ENCODE data around the gene HOOK1.
A peak's percentile ranks its signal among the peaks of the same experiment; 100 is the strongest.

Gene HOOK1

DNA sequence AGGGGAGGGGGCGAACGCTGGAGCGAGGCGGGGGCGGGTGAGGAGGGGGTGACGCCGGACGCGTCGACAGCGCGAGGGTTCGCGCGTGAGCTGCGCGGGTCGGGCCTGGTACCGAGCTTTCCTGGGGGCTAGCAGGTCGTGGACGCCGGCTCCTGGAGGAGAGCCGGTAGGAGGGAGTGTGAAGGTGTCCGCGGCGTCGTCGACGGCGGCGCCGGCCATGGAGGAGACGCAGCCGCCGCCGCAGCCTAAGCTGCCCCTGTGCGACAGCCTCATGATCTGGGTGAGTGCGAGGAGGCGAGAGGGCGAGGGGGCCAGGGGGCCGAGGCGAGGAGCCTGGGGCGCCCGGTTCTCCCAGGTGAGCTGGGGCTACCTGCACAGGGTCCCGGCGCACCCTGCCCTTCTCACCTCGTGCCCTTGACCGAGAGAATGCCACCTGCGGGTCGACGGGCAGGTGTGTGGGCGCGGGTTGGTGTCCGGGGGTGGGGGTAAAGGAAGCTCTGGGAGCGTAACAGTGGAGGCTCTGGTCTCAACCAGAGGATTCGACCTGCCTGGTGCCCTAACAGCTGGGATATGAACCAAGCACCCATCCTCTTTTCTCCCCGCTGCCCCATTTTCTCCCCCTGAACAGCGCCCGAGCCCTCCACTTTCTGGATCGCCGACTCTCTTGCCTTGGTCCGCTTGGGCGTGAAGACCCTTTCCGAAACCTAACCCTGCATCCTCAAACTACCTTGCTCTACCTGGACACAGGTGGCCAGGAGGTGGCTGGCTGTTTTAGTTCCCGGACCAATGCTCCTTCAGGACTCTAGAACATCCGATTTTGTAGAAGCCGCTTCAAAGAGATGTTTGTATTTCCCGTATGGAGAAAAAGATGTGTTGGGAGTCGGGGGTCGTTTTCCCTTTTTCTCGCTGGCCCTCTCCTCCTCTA lies at the start of gene HOOK1:
Gene HOOK1, plus strand, starts transcription at position 49 of the 925 bp plus-strand sequence. Its CDS starts 169 bp downstream, at position 218.
- DNase-seq = no peak

DNA sequence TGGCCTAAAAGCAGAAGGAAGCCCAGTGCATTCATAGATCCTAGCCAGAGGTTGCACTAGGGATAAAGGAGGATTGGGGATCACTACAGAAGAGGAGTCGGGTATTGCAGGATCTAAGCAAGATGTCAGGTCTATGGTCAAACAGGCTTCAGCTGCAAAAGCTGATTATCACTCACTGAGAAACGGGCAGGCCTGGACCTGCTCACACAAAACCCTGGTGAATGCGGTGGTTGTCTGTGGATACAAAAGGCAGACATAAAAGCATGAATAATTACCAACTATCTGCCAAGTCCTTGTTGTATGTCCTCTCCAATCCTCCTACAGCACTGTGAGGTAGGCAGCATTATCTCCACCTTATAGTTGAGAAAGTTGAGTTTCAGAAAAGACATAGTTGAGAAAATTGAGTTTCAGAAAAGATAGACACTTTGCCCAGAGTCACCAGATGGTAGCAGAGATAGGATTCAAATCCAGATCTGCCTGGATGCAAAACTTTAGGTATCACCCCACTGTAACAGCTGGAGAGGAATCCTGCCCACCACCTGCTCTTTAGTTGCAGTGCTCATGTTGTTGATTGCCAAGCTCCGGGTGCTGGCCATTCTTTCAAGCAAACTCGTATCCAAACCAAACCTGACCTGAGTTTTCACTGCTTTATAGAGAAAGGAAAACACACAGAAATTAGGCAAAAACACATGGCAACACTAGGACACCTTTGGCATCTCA lies 49.6 kb upstream of the HOOK1 start:
- DNase-seq = peak; percentile 60

DNA sequence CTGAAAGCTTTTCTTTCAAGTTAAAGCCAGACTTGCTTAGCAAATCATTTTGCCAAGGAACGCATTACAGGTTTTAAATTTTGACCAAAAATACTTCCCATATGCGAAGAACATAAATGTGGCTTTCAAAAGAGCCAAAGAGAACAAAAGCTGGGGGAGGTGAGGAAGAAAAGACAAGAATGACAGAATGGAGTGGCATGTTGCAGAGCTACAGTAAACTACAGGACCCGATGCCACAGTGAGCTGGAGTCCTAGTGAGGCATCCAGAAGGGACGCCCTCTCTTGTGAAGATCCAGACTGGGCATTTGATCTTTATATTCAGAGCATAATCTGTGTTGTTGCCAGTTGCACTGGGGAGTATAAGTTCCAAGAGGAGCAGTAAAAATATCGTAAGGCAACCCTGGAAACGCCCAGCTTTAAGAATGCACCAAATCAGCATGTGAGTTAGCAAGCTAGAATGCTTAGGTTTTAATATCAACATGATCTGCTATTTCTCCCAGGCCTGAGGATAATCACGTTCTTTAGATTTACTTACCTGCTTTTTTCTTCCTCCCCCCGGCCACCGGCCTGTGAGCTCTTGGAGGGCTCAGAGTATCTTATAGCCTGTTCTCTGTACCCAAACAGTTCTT lies 48.4 kb upstream of the HOOK1 start:
- no peak for DNase-seq

DNA sequence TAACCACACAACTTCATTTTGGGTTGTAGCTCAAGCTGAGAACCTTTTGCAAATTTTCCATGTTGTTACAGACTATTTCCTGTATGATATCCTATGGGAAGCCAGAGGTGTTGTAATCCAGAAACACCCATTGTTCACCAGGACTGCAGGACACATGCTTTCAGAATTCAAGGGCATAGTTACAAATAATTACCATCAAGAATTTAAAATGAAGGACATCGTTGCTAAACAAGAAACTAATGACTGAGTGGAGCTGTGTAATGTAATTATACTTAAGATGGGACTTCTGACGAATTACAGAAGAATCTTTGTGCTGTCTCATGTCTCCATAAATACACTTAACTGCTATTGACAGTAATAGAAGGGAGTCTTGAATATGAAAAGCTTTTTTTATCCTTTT lies 47.6 kb upstream of the HOOK1 start:
- DNase-seq = no peak

DNA sequence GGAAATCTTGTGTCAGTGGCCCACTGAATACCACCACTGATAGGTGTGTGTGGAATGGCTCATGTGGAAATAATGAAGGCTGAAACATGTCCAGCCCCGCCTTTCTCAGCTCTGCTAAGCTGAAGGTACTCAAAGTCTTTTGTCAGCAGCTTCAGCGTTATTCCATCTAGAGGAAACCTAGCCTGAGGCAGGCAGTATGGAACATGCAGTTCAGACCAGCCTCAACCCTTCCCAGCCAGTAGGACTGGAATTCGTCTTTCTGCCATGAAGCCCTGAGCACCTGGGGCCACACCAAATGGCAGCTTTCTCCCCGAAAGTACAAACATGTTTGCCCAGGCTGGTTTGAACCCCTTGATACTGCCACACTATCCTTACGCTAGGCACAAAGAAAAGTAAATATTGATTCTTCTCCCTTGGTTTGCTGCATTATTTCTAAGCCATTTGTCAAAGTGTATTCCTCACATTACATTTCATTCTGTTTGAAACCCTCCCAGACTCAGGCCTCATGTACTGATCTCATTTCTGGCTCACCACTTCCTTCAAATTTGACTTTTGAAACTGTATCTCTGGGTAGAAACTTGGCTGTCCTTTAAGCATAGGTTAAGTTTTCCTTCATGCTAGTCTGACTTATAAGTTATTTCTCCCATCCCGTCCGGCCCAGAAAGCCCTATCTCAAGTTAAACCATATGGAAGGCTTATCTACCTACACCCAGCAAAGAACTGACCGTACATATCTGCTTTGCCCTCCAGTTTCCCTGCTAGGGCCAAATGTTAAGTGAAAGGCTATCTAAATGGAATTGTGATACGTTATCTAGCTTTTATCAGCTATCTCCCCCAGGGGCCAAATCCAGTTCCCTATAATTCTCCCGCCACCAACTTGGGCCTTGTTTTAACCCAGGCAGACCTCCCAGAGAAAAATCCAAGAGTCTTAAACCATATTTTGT lies 45.7 kb upstream of the HOOK1 start:
- DNase-seq = no peak

DNA sequence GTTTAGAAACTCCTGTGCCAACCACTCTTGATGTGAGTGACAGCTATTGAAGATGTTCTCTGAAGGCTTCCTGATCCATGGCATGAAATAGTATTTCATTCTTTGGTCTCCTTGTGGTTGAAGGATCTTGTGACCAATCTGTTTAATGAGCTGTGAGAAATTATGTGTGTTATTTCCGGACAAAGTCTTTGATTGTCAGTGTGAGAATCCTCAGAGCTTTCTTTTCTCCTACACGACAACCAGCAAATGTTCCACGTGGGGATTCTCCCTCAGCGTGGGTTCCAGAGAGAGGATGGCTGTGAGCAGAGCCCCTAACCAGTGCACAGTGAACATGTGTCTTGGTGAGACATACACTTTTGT lies 45.0 kb upstream of the HOOK1 start:
- no peak for DNase-seq

DNA sequence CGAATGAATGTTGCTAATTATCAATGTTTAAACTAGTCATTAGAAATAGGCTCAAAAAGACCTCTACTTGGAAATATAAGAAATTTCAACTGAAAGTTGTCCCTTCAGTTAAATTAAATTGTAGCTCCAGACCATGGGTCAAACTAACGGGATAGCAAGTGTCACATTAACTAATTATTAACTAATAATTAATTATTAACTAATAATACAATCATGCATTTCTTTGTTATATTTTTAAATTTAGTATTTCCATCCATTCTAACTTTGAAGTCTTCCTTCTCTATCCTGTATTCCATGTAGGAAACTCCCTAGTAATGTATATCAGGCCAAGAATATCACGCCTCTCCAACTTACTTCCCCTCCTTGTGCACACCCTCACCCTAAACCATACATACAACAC lies 43.4 kb upstream of the HOOK1 start:
- no peak for DNase-seq

DNA sequence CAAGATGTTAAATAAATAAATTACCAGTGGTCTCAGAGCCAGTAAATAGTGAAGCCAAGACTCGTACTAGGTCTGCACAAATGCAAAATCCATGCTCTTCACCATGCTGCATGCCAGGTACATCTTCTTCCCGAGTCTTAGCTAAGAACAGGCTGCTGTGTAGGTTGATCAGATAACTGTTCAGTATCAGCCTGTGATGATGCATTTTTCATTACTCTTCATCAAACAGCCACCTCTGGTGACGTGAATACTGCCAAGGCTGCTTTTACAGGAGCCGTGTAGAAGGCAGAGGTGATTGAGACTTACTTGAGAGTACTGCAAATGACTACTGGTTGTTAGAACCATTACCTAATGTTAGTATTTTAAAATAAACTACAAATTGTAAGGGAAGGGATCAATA lies 39.3 kb upstream of the HOOK1 start:
- DNase-seq = no peak

DNA sequence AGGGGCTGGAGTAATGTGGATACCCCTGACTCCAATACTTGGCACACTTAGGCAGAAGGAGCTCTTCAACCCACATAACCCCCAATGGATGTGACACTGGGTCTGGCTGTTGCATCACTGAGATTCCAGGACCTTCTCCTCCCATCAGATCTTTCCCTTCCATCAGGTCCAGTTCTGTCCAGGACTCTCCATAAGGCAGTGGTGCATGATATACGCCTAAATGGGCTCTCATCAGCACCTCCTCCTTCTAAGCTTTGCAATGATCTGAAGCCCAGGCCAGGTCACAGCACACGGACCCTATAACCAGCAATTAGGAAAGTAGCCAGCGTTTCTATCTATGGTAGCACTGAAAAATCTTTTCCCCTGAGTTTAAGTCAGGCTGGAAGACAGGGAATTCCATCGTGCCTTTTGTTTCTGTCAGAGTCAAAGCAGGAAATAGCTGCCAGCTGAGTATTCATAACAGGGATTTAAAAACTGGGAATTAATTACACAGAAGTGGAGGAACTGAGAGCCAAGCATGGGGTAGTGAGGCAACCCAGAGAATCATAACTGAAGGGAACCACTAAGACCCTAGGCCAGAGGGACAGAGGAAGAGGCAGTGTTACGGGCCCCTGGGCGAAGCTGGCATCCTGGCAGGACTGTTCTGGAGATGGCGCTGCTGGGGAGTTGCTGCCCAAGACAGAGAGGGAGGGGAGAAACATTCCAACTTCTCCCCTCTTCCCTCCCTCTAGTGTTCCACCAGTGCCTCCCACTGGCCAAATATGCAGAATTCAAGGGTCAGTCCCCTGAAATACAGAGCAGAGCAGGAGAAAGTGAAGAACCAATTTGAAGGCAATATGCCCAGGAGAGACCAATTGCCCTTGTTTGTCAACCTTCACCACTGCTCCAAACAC lies 37.5 kb upstream of the HOOK1 start:
- DNase-seq = no peak

DNA sequence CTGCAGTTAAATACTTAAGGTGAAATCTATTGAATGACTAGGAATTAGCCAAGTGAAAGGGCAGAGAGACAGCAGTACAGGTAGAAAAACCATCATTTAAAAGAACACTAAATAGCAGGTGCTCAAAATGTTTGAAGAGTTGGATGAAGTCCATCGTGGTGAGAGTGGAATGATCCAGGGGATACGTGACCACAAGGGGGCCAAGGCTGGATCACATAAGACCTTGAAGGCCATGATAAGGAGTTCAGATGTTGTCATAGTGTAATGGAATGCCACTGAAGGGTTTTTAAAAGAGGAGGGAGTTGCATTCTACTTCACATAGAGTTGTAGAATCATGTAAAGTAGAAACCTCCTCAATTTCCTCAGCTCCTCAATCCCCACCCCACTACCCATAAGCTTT lies 34.8 kb upstream of the HOOK1 start:
- no peak for DNase-seq

DNA sequence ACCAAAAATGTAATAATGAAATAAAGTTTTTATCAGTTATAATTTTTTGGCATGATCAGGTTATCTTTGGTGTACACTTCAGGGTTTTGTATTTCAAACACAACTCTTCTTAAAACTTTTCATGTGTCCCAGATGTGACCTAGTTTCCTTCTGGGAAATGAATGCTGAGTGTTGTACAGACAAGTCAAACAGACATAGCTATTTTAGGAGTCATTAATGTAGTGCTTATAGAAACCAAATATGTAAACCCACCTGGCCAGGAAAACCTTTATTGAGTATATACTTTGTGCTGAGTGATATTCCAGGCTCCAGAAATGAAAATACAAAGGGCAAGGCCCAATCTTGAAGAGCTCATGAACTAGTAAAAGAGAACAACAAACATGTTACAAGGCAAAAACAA lies 25.9 kb upstream of the HOOK1 start:
- DNase-seq = no peak

DNA sequence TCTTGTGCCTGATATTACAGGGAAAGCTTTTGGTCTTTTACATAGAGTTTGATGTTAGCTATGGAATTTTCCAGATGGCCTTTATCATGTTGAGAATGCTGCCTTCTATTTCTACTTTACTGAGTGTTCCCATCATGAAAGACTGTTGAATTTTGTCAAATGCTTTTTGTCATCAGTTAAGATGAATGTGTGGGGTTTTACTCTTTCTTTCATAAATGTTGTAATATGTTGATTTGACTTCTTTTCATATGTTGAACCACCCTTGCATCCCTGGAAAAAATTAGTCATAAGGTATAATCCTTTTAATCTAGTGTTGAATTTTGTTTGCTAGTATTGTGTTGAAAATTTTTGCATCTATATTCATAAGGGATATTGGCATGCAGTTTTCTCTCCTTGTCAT lies 16.1 kb upstream of the HOOK1 start:
- DNase-seq = no peak

DNA sequence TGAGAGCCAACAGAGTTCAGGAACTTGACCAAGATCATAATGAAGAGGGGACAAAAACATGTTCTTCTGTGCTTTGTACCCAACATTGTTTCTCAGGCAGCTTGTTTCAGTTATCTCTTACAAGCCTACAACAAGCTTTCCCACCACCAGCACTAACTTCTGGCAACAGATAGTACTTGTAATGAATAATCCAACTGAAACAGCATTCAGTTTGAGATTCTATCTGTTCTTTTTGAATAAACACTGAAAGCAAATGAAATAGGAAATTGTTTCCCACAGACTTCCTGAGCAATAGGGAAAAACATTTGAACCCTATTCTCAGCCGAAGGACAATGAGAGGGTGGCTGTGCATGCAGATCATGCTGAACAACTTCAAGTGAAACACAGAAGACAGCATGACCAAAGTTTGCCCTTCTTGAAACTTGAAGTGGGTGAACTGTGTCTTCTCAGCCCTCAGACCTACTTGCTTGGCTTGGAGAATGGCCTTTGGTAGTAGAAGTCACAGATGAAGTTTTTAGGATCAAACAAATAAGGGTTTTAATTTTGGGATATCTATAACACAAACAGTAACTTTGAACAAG lies 11.2 kb upstream of the HOOK1 start:
- DNase-seq = no peak

DNA sequence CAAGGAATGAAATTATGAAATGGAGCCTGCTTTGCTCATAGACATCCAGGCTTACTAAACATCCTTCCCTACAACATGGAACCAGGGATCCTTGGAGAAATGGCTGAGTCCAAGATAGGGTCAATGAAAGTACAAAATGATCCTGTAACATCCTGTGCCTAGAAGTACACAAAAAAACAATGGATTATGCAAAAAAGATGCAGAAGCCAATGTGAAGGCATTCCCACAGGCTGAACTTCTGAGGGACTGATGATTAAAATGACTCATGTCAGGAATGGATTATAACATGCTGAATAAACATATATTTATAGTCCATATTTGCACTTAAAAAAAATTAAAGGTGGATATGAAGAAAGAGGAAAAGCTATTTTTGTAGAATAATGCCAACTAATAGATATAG lies 10.4 kb upstream of the HOOK1 start:
- no peak for DNase-seq

DNA sequence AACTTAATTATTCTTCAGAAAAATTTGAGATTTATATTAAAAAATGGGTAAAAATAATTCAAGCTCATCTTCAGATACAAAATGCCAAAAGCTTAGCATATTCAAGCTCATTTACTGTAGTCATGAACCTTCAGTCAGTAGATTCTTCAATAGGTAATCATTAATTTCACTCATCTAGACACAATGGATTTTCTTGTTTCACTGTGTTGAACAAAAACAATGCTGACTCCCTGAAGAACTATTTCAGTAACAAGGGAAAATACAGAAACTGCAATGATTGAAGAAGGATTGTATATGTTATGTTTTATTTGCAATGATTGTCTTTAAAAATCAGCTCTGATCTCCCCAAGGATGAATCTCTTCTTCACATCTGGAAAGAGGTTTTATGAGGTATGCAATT lies 9.2 kb upstream of the HOOK1 start:
- DNase-seq = no peak

DNA sequence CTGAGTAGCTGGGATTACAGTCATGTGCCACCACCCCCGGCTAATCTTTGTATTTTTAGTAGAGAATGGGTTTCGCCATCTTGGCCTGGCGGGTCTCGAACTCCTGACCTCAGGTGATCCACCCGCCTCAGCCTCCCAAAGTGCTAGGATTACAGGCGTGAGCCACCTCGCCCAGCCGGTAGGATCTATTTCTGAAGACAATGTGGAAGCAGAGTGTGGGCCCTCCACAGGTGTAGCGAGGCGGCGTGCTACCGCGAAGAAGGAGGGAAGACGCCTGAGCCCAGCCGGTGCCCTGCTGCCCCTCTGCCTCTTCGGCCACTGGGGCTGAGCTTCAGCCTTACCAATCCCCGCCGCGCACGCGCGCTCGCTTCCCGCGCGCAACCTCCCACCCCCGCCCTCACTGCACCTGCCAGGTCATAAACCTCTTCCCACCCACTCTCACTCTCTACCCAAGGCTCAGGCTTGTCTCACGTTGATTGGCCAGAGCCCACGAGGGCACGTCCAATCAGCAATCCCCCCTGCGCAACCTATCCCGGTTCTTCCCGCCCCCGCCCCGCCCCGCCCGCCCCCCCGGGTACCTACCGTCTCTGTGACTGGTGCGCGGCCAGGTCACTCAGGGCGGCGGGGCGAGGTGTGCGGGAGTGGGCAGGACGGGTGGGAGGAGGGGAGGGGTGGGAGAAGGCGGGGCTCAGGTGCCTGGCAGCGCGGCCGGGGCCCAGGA lies 409 bp upstream of the HOOK1 start:
- DNase-seq = peak; percentile 87

DNA sequence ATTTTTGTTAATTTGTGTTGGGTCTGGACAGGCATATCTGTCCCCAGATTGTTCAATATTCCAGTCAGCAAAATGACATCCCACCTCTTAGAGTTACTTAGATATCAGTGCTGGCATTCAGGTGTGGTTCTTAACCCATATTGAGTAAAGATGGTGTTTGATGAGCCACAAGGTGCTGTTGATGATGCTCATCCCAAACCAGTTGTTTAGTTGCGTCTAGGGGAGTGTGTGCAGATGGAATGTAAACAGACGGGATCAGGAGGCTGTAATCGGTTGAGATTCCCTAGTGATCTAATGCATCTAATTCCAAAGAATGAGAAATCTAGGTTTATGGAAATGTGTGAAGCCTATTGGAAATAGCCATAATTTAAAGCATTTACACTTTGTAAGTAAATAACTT lies 1.1 kb downstream of the HOOK1 start:
- no peak for DNase-seq

DNA sequence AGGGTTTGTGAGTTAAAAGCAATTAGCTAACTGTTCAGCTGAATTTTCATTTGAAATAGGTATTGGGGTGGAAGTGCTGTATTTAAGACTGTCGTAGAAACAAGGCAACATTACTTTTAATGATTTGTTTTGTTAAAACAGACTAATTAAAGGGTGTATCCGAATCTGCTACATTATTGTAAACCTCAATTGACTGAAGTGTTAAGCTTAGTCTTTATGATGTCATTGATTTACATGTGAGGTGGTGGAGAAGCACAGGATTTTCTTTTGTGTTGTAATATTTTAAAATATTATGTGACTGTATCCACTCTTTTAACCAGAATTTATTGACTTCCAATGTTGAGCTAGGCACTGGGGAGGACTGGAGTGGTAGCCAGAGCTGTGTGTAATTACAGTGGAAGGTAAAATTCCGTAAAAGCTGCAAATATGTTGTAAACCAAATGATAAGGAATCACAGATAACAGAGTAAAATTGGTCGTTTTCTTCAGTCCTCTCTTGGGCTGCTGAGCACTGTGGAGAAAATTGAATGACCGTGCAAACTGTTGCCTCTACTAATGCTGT lies 1.6 kb downstream of the HOOK1 start:
- no peak for DNase-seq

DNA sequence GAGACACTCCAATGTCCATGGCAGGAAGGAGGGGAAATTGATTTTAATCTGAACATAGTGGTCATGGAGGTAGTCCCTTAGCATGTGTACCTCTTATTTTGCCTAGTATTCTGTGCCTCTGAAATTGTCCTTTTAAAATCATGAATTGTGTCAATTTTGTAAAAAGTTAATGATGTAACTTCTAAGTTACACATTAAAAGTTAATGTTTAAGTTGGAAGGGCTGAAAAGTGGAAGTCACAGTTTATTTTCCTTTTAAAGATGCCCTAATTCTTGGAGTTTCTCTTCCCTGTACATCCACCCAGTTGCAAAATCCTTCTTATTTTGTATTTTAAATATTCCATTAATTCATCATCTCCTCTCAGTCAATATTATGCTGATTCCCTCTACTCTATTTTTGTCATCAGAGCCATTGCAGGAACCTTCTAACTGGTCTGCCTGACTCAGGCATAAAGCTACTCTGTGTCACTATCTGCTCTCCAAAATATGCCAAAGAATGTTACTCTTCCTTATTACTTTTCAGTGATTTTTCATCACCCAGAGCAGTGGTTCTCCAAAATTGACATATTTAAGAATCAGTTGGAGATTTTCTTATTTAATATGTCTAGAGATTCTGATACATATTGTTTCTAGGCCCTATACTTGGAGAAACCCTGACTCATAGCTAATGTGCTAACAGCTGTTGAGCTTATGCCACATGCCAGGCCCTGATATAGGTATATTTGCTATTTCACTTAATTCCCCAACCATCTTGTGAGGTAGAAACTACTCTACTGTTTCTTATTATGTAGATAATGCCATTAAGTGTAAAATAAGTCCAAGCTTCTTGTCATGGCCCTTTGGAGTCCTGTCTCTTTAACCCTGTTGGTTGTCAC lies 5.1 kb downstream of the HOOK1 start:
- no peak for DNase-seq

Measured in NCI-H446 treated with DMSO at 0.1 percent for 48 hours (cell line).